ENCODE measurements around the gene PDLIM4.

Gene PDLIM4

DNA sequence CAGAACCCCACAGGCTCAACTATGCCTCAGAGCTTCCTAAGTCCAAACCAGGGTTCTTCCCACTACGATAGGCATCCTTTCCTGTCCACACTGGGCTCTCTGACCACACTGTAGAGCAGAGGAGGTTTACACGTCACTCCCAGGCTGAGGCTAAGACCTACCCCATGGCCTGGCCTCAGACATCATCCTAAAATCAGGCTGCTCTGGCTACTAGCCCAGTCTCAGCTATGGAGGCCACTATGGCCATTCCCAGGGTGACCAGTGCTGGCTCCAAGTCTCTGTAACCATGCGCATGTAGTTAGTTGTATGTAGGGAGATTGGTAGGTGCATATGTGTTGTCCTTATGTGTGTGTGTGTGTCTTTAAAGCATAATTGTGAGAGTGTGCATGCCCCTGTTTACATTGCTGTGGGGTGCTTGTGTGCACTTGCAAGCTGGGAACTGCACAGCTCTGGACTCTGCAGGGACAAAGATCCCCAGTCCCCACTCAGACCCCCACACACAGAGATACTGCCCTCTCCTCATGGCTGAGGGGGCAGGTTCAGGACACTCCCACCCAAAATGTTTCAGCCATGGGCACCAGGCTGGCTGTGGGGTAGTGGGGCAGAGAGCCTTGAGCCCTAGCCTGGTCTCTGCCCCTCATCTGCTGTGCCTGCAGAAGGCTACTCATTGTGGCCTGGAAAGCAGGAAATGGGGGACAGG is 12.3 kb downstream of the PDLIM4 start:
- TF ChIP-seq, protein P1, sequence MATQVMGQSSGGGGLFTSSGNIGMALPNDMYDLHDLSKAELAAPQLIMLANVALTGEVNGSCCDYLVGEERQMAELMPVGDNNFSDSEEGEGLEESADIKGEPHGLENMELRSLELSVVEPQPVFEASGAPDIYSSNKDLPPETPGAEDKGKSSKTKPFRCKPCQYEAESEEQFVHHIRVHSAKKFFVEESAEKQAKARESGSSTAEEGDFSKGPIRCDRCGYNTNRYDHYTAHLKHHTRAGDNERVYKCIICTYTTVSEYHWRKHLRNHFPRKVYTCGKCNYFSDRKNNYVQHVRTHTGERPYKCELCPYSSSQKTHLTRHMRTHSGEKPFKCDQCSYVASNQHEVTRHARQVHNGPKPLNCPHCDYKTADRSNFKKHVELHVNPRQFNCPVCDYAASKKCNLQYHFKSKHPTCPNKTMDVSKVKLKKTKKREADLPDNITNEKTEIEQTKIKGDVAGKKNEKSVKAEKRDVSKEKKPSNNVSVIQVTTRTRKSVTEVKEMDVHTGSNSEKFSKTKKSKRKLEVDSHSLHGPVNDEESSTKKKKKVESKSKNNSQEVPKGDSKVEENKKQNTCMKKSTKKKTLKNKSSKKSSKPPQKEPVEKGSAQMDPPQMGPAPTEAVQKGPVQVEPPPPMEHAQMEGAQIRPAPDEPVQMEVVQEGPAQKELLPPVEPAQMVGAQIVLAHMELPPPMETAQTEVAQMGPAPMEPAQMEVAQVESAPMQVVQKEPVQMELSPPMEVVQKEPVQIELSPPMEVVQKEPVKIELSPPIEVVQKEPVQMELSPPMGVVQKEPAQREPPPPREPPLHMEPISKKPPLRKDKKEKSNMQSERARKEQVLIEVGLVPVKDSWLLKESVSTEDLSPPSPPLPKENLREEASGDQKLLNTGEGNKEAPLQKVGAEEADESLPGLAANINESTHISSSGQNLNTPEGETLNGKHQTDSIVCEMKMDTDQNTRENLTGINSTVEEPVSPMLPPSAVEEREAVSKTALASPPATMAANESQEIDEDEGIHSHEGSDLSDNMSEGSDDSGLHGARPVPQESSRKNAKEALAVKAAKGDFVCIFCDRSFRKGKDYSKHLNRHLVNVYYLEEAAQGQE (IDR thresholded peaks at IDR 0.05; ENCODE audit: insufficient replicate concordance, low read depth): no peak
- no peak for DNase-seq (ENCODE audit: low read depth in 1 of 2, low spot score in 1 of 2)
- Histone ChIP-seq H3K4me3 (replicated peaks; ENCODE audit: insufficient read depth, low read length) (no peak overlapping the region), H3K27me3 (ENCODE audit: insufficient read depth, poor library complexity, severe bottlenecking) (no peaks in the 10 kb centered on the region), H3K27ac (replicated peaks) (no peak overlapping the region)

DNA sequence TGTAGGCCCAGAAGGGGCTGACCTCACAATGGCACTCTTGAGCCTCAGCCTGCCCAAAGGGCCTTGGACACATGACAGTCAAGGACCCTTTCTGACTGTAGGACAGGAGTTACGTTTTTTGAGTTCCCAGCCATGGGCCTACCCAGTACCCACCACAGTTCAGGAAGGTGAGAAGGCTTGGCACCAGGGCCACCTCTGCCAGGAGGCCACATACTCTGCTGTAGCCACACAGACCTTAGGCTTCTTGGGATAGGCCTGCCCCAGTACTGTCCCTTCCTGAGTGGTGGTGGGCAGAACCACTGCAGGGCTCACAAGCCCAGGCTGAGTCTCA is 12.8 kb downstream of the PDLIM4 start:
- Histone ChIP-seq H3K4me3 (replicated peaks; ENCODE audit: insufficient read depth, low read length) (no peak overlapping the region), H3K27ac (replicated peaks) (no peak overlapping the region), H3K27me3 (ENCODE audit: insufficient read depth, poor library complexity, severe bottlenecking) (no peaks in the 10 kb centered on the region)
- TF ChIP-seq GABPA (IDR thresholded peaks at IDR 0.05; ENCODE audit: low read depth): no peak
- TF ChIP-seq POLR2AphosphoS5 (IDR thresholded peaks at IDR 0.05; ENCODE audit: low read depth): no peak
- TF ChIP-seq, protein P1 (IDR thresholded peaks at IDR 0.05; ENCODE audit: insufficient replicate concordance, low read depth): no peak
- TF ChIP-seq, protein P2, sequence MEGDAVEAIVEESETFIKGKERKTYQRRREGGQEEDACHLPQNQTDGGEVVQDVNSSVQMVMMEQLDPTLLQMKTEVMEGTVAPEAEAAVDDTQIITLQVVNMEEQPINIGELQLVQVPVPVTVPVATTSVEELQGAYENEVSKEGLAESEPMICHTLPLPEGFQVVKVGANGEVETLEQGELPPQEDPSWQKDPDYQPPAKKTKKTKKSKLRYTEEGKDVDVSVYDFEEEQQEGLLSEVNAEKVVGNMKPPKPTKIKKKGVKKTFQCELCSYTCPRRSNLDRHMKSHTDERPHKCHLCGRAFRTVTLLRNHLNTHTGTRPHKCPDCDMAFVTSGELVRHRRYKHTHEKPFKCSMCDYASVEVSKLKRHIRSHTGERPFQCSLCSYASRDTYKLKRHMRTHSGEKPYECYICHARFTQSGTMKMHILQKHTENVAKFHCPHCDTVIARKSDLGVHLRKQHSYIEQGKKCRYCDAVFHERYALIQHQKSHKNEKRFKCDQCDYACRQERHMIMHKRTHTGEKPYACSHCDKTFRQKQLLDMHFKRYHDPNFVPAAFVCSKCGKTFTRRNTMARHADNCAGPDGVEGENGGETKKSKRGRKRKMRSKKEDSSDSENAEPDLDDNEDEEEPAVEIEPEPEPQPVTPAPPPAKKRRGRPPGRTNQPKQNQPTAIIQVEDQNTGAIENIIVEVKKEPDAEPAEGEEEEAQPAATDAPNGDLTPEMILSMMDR (IDR thresholded peaks at IDR 0.05; ENCODE audit: insufficient read depth, low read length): no peak
- no peak for TF ChIP-seq SPI1 (IDR thresholded peaks at IDR 0.05; ENCODE audit: borderline replicate concordance, low read depth)
- DNase-seq (ENCODE audit: low read depth in 1 of 2, low spot score in 1 of 2): no peak

DNA sequence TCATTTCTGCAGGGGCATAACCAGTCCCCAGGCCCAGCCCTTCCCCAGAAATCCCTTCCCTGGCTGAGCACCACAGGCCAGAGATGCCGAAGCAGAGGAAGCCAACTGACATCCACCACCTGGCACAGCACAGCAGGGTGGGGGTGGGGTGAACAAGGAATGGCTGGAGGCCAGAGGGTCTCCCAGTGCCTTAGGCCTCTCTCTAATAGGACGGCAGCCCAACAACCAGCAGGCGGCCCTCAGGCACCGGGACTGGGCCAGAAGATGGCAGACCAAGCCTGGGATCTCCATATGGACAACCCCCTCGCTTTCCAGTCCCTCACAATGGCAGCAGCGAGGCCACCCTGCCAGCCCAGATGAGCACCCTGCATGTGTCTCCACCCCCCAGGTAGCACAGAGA is 13.2 kb downstream of the PDLIM4 start:
- Histone ChIP-seq H3K4me3 (replicated peaks; ENCODE audit: insufficient read depth, low read length) (no peak overlapping the region), H3K27ac (replicated peaks) (no peak overlapping the region), H3K27me3 (ENCODE audit: insufficient read depth, poor library complexity, severe bottlenecking) (no peaks in the 10 kb centered on the region)
- TF ChIP-seq, protein P1 (IDR thresholded peaks at IDR 0.05; ENCODE audit: insufficient replicate concordance, low read depth): no peak
- TF ChIP-seq POLR2AphosphoS5 (IDR thresholded peaks at IDR 0.05; ENCODE audit: low read depth): no peak
- no peak for TF ChIP-seq GABPA (IDR thresholded peaks at IDR 0.05; ENCODE audit: low read depth)
- TF ChIP-seq SPI1 (IDR thresholded peaks at IDR 0.05; ENCODE audit: borderline replicate concordance, low read depth): no peak
- TF ChIP-seq, protein P2 (IDR thresholded peaks at IDR 0.05; ENCODE audit: insufficient read depth, low read length): no peak
- DNase-seq (ENCODE audit: low read depth in 1 of 2, low spot score in 1 of 2): no peak
